Frontal cortex (tissue), 4 donors: ENCODE data around the gene AKR1B1. TPM values are rescaled to one million over a fixed set of nuclear protein-coding genes. Genes with fewer than 3 reads are reported as not detected.
A peak's percentile ranks its signal among the peaks of the same experiment; 100 is the strongest.
"Not testable (repeated sequence)": the region's sequence is repeated elsewhere in the genome, so short reads cannot be mapped to it uniquely, and the experiment has no call there.

Experiments used
- DNase-seq, 2 donors: peaks; one replicate each; pipeline ENCODE4 v3.0.0; 2012; ENCODE audit warnings: low spot score in 2 of 2
- FAIRE-seq: peaks from 2 replicates; lab custom pipeline; 2012; peaks lifted over from hg19 to GRCh38; lab: Jason Lieb, UNC
- total RNA-seq: library from RNA; depleted of rRNA; stranded (reverse); fragments of >200 nt; gene quantifications from one replicate; pipeline ENCODE4 v1.2.3, GENCODE V29; 2014
- donor health status: control.
- donor health status: control.
- donor health status: control.

AKR1B1 gene
- total RNA-seq, result 49.3 TPM

GRCh38 chr7:134458806-134459698, at the start of gene AKR1B1:
TSS of gene AKR1B1 (minus strand) at chr7:134459100. CDS start at chr7:134459062, 38 bp downstream.
- DNase-seq, result peak; percentile 82 to 92
- FAIRE-seq, result no peak

DNA sequence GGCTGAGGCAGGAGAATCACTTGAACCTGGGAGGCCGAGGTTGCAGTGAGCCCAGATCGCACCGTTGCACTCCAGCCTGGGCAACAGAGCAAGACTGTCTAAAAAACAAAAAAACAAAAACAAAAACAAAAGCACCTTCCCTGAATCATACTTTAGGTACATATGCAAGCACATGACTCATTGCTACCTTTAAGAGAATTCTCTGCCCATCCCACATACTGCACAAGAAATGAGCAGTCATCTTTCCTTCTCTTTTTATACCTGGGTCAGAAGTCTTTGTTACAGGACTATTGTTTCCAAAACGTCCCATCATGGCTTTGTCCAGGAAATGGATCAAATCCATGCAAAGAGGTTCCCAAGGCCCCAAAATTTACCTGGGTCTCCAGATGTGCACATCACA, 47.0 kb upstream of the AKR1B1 start:
- FAIRE-seq, result no peak
- no peak for DNase-seq

GRCh38 chr7:134504660-134505164, 45.8 kb upstream of the AKR1B1 start:
- FAIRE-seq, result no peak

DNA sequence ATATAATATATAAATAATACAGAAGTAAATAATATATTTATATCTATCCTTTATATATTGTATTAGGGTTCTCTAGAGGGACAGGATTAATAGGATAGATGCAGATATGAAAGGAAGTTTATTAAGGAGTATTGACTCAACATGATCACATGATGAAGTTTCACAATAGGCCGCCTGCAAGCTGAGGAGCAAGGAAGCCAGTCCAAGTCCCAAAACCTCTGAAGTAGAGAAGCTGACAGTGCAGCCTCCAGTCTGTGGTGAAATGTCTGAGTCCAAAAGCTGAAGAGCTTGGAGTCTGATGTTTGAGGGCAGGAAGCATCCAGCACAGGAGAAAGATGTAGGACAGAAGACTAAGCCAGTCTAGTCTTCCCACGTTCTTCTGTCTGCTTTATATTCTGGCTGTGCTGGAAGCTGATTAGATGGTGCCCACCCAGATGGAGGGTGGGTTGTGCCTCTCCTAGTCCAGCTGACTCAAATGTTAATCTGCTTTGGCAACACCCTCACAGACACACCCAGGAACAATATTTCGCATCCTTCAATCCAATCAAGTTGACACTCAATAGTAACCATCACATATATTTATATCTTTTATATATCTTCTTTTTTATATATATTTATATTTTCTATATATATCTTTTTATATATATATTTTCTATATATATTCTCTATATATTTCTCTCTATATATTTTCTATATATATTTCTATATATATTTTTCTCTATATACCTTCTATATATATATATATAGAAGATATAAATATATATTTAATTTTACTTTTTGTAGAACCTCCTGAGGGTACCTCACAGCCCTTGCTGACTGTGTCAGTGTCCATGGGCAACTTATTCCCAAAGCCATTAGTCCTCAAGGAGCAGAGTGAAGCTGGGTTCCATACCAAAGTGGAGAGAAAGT, 43.8 kb upstream of the AKR1B1 start:
- DNase-seq (no peak), FAIRE-seq (no peak)

More at GRCh38 chr7:134504660-134505164, 45.8 kb upstream of the AKR1B1 start:
- DNase-seq, result no peak

GRCh38 chr7:134500982-134501381, 42.1 kb upstream of the AKR1B1 start:
- FAIRE-seq, result no peak
- no peak for DNase-seq

- DNase-seq, result no peak
- FAIRE-seq, result no peak
Observed at GRCh38 chr7:134500406-134500805, 41.5 kb upstream of the AKR1B1 start.

DNA sequence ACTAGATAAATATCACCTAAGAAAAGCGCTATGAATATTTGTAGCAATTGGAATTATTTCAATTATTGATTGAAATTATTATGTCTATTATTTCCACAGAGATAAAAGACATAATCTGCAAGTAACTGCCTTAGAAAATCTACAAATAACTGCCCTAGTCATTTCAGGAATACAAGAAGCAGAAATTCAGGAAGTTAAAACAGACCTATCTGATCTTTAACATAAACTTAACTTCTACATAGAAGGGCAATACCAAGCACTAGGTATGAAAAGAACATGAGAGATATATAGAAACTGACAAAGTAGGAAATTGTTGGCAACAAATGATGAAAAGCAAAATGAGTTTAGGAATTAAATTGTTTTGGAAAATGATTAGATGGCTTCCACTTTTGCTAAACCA, 36.6 kb upstream of the AKR1B1 start:
- FAIRE-seq, result no peak
- no peak for DNase-seq

- FAIRE-seq, result no peak
Observed at GRCh38 chr7:134493091-134493490, 34.2 kb upstream of the AKR1B1 start.

DNA sequence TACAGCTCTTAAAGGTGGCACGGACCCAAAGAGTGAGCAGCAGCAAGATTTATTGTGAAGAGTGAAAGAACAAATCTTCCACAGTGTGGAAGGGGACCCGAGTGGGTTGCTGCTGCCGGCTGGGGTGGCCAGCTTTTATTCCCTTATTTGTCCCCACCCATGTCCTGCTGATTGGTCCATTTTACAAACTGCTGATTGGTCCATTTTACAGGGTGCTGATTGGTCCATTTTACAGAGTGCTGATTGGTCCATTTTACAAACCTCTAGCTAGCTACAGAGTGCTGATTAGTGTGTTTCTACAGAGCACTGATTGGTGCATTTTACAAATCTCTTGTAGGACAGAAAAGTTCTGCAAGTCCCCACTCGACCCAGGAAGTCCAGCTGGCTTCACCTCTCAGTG, 28.8 kb upstream of the AKR1B1 start:
- DNase-seq, FAIRE-seq: not testable (repeated sequence)

More at GRCh38 chr7:134493091-134493490, 34.2 kb upstream of the AKR1B1 start:
- no peak for DNase-seq

DNA sequence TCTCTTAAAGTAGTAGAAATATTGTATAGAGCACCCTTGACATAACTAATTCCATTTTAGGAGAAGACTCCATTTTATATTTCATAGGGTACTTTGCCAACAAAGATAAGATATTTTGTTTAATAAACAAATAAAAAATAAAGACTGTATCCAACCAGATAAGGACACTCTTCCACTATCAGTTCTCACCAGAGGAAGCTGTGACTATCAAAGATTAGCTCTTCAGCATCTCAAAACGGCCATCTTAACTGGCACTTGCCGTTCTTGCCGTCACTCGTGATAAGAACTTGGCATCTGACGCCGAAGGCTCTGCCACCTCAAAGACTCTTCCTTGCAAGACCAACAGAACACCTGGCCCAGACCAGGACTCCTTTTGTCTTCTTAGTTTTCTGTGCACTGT, 26.3 kb upstream of the AKR1B1 start:
- no peak for FAIRE-seq
- no peak for DNase-seq

- FAIRE-seq (no peak), DNase-seq (no peak)
Observed at GRCh38 chr7:134483296-134483695, 24.4 kb upstream of the AKR1B1 start.

DNA sequence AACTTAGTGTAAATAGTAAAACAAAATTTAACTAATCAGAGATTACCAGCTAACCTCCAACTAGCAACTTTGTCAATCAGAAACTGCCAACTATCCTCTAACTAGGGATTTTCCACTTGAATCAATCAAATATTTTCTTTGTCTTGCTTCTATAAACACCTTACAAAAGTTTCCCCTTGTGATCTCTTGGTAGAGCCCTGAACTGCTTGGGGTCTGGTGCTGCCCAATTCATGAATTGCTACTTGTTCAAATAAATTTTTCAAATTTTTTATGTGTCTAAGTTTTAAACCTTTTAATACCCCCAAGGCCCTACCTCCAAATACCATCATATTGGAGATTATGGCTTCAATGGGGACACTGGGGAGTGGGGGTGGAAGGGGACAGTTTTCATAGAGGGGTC, 24.0 kb upstream of the AKR1B1 start:
- FAIRE-seq (no peak), DNase-seq (no peak)

- FAIRE-seq (no peak), DNase-seq (no peak)
Observed at GRCh38 chr7:134481167-134481566, 22.3 kb upstream of the AKR1B1 start.

DNA sequence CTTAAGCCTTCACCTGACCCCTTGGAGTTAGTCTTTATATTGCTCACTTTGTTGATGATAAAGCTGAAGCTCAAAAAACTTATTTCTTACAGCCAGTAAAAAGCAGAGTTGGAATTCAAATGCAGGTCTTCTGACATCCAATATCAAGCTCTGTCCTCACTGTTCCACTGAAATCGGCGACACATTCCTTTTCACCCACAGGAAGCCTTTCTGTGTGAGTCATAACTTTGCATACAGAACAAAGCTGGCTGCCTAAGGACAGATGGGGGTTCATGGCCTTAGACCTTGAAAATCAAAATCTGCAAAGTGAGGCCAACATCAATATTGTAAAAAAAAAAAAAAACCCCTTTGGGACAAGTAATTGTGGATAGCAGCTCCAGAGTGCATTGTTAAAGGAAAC, 21.8 kb upstream of the AKR1B1 start:
- no peak for FAIRE-seq
- no peak for DNase-seq

GRCh38 chr7:134480202-134480601, 21.3 kb upstream of the AKR1B1 start:
- FAIRE-seq (no peak), DNase-seq (no peak)

DNA sequence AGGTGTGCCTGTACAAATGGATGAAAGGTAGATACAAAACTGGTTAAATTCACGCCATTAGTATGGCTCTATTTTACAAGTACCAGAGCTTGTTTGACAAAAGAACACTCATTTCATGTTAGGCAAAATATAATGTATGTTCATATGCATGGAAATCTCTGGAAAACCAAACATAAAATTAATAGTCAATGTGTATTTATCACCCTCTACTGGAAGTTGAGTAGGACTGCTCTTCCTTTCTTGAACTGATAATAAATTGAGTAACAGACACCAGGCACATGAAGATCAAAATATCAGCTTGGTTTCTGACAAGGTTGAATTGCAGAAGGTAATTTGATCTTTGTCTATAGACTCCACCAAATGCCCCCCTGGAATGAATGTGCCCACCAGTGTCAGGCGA, 19.8 kb upstream of the AKR1B1 start:
- no peak for DNase-seq
- no peak for FAIRE-seq

DNA sequence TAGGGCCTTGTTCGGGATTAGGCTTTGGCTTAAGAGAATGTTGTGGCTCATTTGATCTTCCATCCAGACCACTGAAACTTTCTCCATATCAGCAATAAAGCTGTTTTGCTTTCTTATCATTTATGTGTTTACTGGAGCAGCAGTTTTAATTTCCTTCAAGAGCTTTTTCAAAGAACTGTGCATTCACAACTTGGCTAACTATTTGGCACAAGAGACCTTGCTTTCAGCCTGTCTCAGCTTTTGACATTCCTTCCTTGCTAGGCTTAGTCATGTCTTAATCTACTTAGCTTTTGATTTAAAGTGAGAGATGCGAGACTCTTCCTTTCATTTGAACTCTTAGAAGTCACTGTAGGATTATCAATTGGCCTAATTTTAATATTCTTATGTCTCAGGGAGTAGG, 19.1 kb upstream of the AKR1B1 start:
- DNase-seq (no peak), FAIRE-seq (no peak)

DNA sequence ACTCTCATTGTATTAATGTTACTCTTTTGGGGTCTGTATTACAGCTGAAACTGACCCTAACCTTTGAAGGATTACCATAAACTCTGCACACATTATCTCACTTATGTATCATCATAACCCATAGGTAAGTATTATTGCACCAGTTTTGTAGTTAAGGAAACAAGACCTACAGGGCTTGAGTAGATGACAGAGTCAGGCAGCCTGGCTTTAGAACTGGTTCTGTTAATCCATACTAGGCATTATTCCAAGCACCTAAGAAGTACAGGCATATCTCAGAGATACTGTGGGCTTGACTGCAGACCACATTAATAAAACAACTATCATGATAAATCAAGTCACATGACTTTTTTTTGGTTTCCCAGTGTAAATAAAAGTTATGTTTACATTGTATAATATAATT, 17.1 kb upstream of the AKR1B1 start:
- no peak for FAIRE-seq
- no peak for DNase-seq

DNA sequence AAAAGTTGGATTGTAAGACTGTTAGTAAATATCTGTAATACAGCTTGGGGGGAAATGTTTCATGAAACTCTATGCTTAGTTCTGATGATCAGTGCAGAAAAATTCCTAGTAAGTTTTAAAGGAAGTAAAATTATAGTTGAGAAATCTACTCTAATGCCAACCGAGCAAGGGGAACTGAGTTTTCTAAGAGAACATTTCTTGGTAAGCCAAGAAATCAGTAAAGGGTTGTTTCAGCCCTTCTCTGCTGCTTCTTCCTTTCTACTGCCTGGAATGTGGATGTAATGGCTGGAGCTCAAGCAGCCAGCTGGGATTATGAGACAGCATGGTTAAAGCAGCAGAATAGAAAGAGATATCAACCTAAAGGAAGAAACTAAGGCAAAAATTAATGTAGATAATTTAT, 15.9 kb upstream of the AKR1B1 start:
- FAIRE-seq, result no peak
- DNase-seq, result no peak

- DNase-seq, result no peak
Observed at GRCh38 chr7:134473861-134474291, 15.0 kb upstream of the AKR1B1 start.

More at GRCh38 chr7:134473861-134474291, 15.0 kb upstream of the AKR1B1 start:
- no peak for FAIRE-seq
